Trophoblast cell (in vitro differentiated cells and primary cell): Measurements from ENCODE around the gene QRFP.

ENCODE experiments used
- DNase-seq, 2 donors: peaks; one replicate each; pipeline ENCODE4 v3.0.0-alpha.2; 2016
- H2AFZ ChIP-seq: 2 replicates; pipeline ENCODE4 v1.6.1; 2013; ENCODE audit warnings: low read length, moderate library complexity, mild to moderate bottlenecking; ENCODE audit not compliant: insufficient read depth, poor library complexity
- H2AK5ac ChIP-seq: 2 replicates; pipeline ENCODE4 v1.6.1; 2013; ENCODE audit warnings: mild to moderate bottlenecking, low read length
- H2BK120ac ChIP-seq: 2 replicates; pipeline ENCODE4 v1.6.1; 2013; ENCODE audit warnings: low read length, mild to moderate bottlenecking, moderate library complexity; ENCODE audit not compliant: insufficient read depth, poor library complexity
- H2BK12ac ChIP-seq: 2 replicates; pipeline ENCODE4 v1.6.1; 2013; ENCODE audit warnings: mild to moderate bottlenecking, low read length, moderate library complexity
- H2BK5ac ChIP-seq: 2 replicates; pipeline ENCODE4 v1.6.1; 2013; ENCODE audit warnings: low read length, low read depth, moderate library complexity, mild to moderate bottlenecking; ENCODE audit not compliant: poor library complexity
- H3K14ac ChIP-seq: 2 replicates; pipeline ENCODE4 v1.6.1; 2013; ENCODE audit warnings: mild to moderate bottlenecking, low read length
- H3K18ac ChIP-seq: 2 replicates; pipeline ENCODE4 v1.6.1; 2013; ENCODE audit warnings: mild to moderate bottlenecking, low read length
- H3K23ac ChIP-seq: 2 replicates; pipeline ENCODE4 v1.6.1; 2013; ENCODE audit warnings: low read length
- H3K27ac ChIP-seq: 2 replicates; pipeline ENCODE4 v1.5.1; 2013; ENCODE audit warnings: low read depth, mild to moderate bottlenecking, inconsistent platforms, low read length, moderate library complexity
- H3K27me3 ChIP-seq: 2 replicates; pipeline ENCODE4 v1.6.1; 2013; ENCODE audit warnings: inconsistent platforms, mild to moderate bottlenecking, low read length, moderate library complexity; ENCODE audit not compliant: insufficient read depth
- H3K36me3 ChIP-seq, 2 experiments: 1 replicate in 1 of 2; 2 replicates in 1 of 2; pipeline ENCODE4 v1.6.1; 2013; ENCODE audit warnings: low read length in 2 of 2, mild to moderate bottlenecking in 2 of 2, moderate library complexity in 1 of 2; ENCODE audit not compliant: insufficient read depth in 2 of 2, control insufficient read depth in 1 of 2
- H3K4ac ChIP-seq: 2 replicates; pipeline ENCODE4 v1.6.1; 2013; ENCODE audit warnings: low read depth, mild to moderate bottlenecking, low read length, moderate library complexity
- H3K4me1 ChIP-seq, 2 experiments: 1 replicate in 1 of 2; 2 replicates in 1 of 2; pipeline ENCODE4 v1.6.1; 2013; ENCODE audit warnings: low read length in 2 of 2, mild to moderate bottlenecking in 2 of 2, moderate library complexity in 1 of 2; ENCODE audit not compliant: insufficient read depth in 2 of 2, control insufficient read depth in 1 of 2
- H3K4me2 ChIP-seq: 2 replicates; pipeline ENCODE4 v1.6.1; 2013; ENCODE audit warnings: inconsistent platforms, mild to moderate bottlenecking, low read length, moderate library complexity
- H3K4me3 ChIP-seq: 2 replicates; pipeline ENCODE4 v1.5.1; 2013; ENCODE audit warnings: mild to moderate bottlenecking, low read depth, low read length, inconsistent platforms
- H3K79me1 ChIP-seq: one replicate; pipeline ENCODE4 v1.6.1; 2013; ENCODE audit warnings: low read length
- H3K79me2 ChIP-seq: 2 replicates; pipeline ENCODE4 v1.6.1; 2013; ENCODE audit warnings: low read length, mild to moderate bottlenecking; ENCODE audit not compliant: control insufficient read depth, insufficient read depth, poor library complexity
- H3K9ac ChIP-seq: 2 replicates; pipeline ENCODE4 v1.6.1; 2013; ENCODE audit warnings: mild to moderate bottlenecking, low read length
- H3K9me3 ChIP-seq: 2 replicates; pipeline ENCODE4 v1.6.1; 2013; ENCODE audit warnings: low read depth, mild to moderate bottlenecking, control low read depth, inconsistent platforms, low read length; ENCODE audit not compliant: insufficient read depth
- H4K12ac ChIP-seq: 2 replicates; pipeline ENCODE4 v1.6.1; 2013; ENCODE audit warnings: low read depth, mild to moderate bottlenecking, low read length, moderate library complexity
- H4K8ac ChIP-seq: 2 replicates; pipeline ENCODE4 v1.6.1; 2013; ENCODE audit warnings: low read depth, mild to moderate bottlenecking, low read length, moderate library complexity
- H4K91ac ChIP-seq: one replicate; pipeline ENCODE4 v1.6.1; 2013; ENCODE audit warnings: low read depth, mild to moderate bottlenecking, low read length, moderate library complexity
- WGBS: extraction: QIAGEN DNeasy Blood & Tissue Kit; methylation state at CpG from one replicate; pipeline ENCODE4 v1.1.7; 2013; ENCODE audit warnings: missing lambda C conversion rate; ENCODE audit not compliant: insufficient read length, insufficient coverage; ENCODE audit errors: extremely low coverage; 5-methylcytosine and 5-hydroxymethylcytosine counted together

The QRFP gene

DNA sequence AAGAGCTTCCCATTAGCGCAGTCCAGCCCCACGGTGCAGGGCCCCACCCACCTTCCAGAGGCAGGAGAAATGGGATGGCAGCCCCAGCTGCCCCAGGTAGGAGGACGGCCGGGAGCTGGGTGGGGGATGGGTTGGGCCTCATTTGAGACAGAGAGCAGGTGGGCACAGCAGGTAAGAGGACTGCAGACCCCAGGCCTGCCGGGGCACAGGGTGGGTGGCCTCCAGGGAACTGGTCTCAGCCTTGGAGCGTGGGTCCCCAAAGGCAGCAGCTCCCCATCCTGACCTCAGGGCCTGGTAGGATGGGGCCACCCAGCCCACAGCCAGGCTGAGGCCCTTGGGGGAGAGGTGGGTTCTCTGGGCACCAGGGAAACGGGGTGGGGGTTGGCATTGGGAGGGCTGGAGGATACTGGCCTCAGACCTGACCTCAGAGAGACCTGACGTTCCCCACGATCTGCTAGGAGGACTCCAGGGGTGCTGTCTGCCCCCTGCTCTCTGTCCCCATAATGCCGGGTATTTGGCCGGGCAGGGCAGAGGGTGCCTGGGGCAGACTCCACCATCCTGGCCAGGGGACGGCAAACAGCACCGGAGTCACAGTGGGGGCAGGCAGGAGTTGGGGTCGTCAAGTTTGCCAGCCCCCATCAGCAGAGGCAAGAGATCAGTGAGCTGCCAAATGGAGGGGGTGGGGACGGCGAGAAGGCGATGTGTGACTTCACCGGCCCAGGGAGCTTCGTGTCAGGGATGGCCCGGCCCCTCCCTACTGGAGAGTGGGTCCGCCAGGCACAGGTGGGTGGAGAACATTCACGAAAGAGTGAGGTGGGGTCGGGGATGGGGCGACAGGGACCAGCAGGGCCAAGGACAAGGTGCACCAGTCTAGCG, 6.8 kb upstream of the QRFP start:
- H3K4ac ChIP-seq: no peak overlapping the region
- no peak overlapping the region for H3K14ac ChIP-seq
- no peak overlapping the region for H4K12ac ChIP-seq
- H3K9me3 ChIP-seq: no peaks in the 10 kb centered on the region
- no peaks in the 10 kb centered on the region for H3K79me2 ChIP-seq
- H3K23ac ChIP-seq: no peak overlapping the region
- H3K4me3 ChIP-seq: no peak overlapping the region
- H3K4me2 ChIP-seq: no peak overlapping the region
- no peaks in the 10 kb centered on the region for H3K27me3 ChIP-seq
- H4K8ac ChIP-seq: no peak overlapping the region
- no peak for DNase-seq
- H3K4me1 ChIP-seq: no peaks in the 10 kb centered on the region
- no peak overlapping the region for H2BK5ac ChIP-seq
- no peak overlapping the region for H3K9ac ChIP-seq
- no peaks in the 10 kb centered on the region for H3K36me3 ChIP-seq
- H3K79me1 ChIP-seq: no peaks in the 10 kb centered on the region
- no peak overlapping the region for H2BK120ac ChIP-seq
- H2AK5ac ChIP-seq: no peak overlapping the region
- no peak overlapping the region for H3K27ac ChIP-seq
- H4K91ac ChIP-seq: no peak overlapping the region
- H2BK12ac ChIP-seq: no peak overlapping the region
- WGBS: no CpG with 5 or more reads among the region's 25 CpGs
- no peak overlapping the region for H3K18ac ChIP-seq
- no peak overlapping the region for H2AFZ ChIP-seq

DNA sequence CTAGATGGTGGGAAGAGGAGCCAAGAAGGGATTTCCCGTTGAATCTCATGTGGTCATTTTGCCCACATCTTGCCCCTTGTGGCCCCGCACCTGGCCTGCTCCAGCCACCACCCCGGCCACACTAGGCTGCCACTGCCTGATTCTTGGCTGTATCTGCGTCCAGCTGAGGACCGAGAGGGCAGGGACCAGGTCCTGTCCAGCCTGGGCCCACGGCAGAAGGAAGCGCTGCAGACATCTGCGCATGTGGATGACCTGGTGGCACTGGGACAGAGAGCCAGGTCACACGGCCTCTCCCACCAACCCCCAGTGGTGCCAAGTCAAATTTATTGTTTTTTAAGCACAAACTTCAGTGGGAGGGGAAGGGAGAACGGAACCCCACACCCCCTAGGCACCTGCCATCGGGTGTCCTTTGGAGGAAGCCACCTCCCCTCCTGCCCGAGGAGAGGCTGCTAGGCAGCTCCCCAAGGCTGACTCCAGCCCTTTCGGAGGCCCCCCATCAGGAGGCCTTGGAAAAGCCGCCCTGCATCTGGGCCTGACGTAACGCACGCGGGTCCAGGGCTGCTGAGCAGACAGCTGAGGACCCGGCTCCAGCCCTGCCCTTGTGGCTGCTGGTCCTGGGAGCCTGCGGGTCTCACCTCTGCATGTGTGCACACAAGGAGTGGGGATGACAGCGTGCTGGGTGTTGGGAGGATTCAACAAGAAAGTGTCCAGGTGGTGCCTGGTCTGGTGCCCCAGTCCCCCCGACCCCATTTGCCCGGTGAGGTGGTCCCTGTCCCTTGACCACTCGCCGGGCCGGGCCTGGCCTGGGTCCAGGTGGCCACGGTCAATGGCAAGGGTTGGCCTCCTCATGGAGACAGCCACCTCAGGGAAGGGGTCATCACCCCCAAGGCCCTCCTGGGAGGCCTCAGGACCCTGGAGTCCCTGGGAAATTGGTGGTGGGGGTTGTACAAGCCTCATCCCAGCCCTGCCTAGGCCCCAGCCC, 5.9 kb upstream of the QRFP start:
- Histone ChIP-seq H2BK5ac (no peak overlapping the region), H3K27me3 (no peaks in the 10 kb centered on the region), H4K8ac (no peak overlapping the region), H3K9ac (no peak overlapping the region), H3K27ac (no peak overlapping the region), H3K36me3 (no peaks in the 10 kb centered on the region), H2AFZ (no peak overlapping the region), H2AK5ac (no peak overlapping the region), H4K91ac (no peak overlapping the region), H3K79me1 (no peaks in the 10 kb centered on the region), H3K9me3 (no peaks in the 10 kb centered on the region), H3K4me2 (no peak overlapping the region), H2BK120ac (no peak overlapping the region), H3K23ac (no peak overlapping the region), H3K14ac (no peak overlapping the region), H3K79me2 (no peaks in the 10 kb centered on the region), H3K18ac (no peak overlapping the region), H3K4me1 (no peaks in the 10 kb centered on the region), H4K12ac (no peak overlapping the region), H3K4ac (no peak overlapping the region), H2BK12ac (no peak overlapping the region), H3K4me3 (no peak overlapping the region)
- DNase-seq: no peak
- whole genome bisulfite sequencing: no CpG with 5 or more reads among the region's 27 CpGs

DNA sequence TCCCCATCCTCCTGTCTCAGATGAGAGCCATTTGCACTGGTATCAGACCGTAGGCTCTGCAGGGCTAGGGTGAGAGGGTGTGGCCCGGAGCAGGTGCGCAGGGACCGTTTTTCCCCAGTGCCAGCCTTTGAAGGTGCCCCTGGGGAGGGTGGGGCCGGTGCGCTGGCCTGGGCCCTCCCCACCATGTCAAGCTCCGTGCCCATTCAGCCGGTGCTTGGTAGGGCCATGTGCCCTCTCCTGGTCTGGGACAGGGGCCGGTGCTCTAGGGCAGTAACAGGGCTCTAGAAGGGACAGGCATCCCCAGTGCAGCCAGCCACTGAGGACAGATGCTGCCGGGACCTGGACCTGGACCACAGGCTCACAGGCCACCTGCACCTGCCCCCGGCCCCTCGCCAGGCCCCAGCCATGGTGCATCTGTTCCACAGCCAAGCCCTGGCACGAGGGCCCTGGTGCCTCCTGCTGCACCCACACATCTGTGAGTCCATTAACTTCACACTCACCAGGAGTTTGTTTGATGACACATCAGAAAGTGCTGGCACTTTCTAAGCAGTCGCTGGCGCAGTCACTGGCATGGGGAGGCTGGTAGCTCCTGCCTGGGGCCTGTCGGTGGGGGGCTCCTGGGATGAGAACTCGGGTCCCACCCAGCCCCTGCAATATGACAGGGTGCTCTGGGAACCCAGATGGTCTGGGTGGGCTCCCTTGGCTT, 5.0 kb upstream of the QRFP start:
- H3K36me3 ChIP-seq: no peaks in the 10 kb centered on the region
- no peak for DNase-seq
- H4K8ac ChIP-seq: no peak overlapping the region
- no peak overlapping the region for H2AK5ac ChIP-seq
- no peak overlapping the region for H2AFZ ChIP-seq
- no peak overlapping the region for H3K4me3 ChIP-seq
- no peak overlapping the region for H4K91ac ChIP-seq
- no peak overlapping the region for H3K9ac ChIP-seq
- H2BK5ac ChIP-seq: no peak overlapping the region
- no peak overlapping the region for H3K14ac ChIP-seq
- no peaks in the 10 kb centered on the region for H3K79me2 ChIP-seq
- no peaks in the 10 kb centered on the region for H3K9me3 ChIP-seq
- H3K4me2 ChIP-seq: no peak overlapping the region
- H3K4me1 ChIP-seq: no peaks in the 10 kb centered on the region
- H3K18ac ChIP-seq: no peak overlapping the region
- H3K23ac ChIP-seq: no peak overlapping the region
- no CpG with 5 or more reads among the region's 17 CpGs for WGBS
- H2BK12ac ChIP-seq: no peak overlapping the region
- no peak overlapping the region for H3K27ac ChIP-seq
- H4K12ac ChIP-seq: no peak overlapping the region
- no peak overlapping the region for H3K4ac ChIP-seq
- H2BK120ac ChIP-seq: no peak overlapping the region
- H3K79me1 ChIP-seq: no peaks in the 10 kb centered on the region
- H3K27me3 ChIP-seq: no peaks in the 10 kb centered on the region
